Measurements from ENCODE around the gene ARHGAP4. TPM values are rescaled to one million over a fixed set of nuclear protein-coding genes. Genes with fewer than 3 reads are reported as not detected.

Gene ARHGAP4
- total RNA-seq, 1 donor from 2014 or later = 4.9 TPM

GRCh38 chrX:153945956-153946943, 20.2 kb upstream of the ARHGAP4 start:
- no peak for DNase-seq (ENCODE audit: low read depth in 2 of 2)

- DNase-seq (ENCODE audit: low read depth in 2 of 2) = no peak
Measured at GRCh38 chrX:153944800-153945150, 18.7 kb upstream of the ARHGAP4 start.

GRCh38 chrX:153944140-153944799, 18.2 kb upstream of the ARHGAP4 start, which contains the start of gene RENBP:
TSS of gene RENBP (minus strand) at chrX:153944643. CDS start at chrX:153944610, 33 bp downstream.
- DNase-seq (ENCODE audit: low read depth in 2 of 2) = no peak

GRCh38 chrX:153941336-153942252, 15.5 kb upstream of the ARHGAP4 start:
- no peak for DNase-seq (ENCODE audit: low read depth in 2 of 2)

GRCh38 chrX:153939573-153939972, 13.5 kb upstream of the ARHGAP4 start:
- no peak for DNase-seq (ENCODE audit: low read depth in 2 of 2)

- DNase-seq (ENCODE audit: low read depth in 2 of 2) = no peak
Measured at GRCh38 chrX:153938226-153938786, 12.2 kb upstream of the ARHGAP4 start.

- no peak for DNase-seq (ENCODE audit: low read depth in 2 of 2)
Measured at GRCh38 chrX:153937056-153937455, 11.0 kb upstream of the ARHGAP4 start.

GRCh38 chrX:153935326-153935851, 9.3 kb upstream of the ARHGAP4 start:
- DNase-seq (ENCODE audit: low read depth in 2 of 2) = no peak

- DNase-seq (ENCODE audit: low read depth in 2 of 2) = peak; percentile 30 to 77
Measured at GRCh38 chrX:153934762-153935325, 8.8 kb upstream of the ARHGAP4 start, which contains the start of gene NAA10. TSS of gene NAA10 (minus strand) at chrX:153935037. CDS start at chrX:153934904, 133 bp downstream.

- no peak for DNase-seq (ENCODE audit: low read depth in 2 of 2)
Measured at GRCh38 chrX:153934148-153934761, 8.2 kb upstream of the ARHGAP4 start.

- peak in 1 of 2 donors; percentile 16 for DNase-seq (ENCODE audit: low read depth in 2 of 2)
Measured at GRCh38 chrX:153933748-153934147, 7.7 kb upstream of the ARHGAP4 start.

GRCh38 chrX:153932220-153932915, 6.3 kb upstream of the ARHGAP4 start:
- DNase-seq (ENCODE audit: low read depth in 2 of 2) = no peak

GRCh38 chrX:153931748-153932147, 5.7 kb upstream of the ARHGAP4 start:
- DNase-seq (ENCODE audit: low read depth in 2 of 2) = no peak

GRCh38 chrX:153931151-153931550, 5.1 kb upstream of the ARHGAP4 start:
- DNase-seq (ENCODE audit: low read depth in 2 of 2) = no peak

GRCh38 chrX:153930011-153930910, 4.2 kb upstream of the ARHGAP4 start:
- no peak for DNase-seq (ENCODE audit: low read depth in 2 of 2)

- no peak for DNase-seq (ENCODE audit: low read depth in 2 of 2)
Measured at GRCh38 chrX:153929576-153929975, 3.5 kb upstream of the ARHGAP4 start.

- no peak for DNase-seq (ENCODE audit: low read depth in 2 of 2)
Measured at GRCh38 chrX:153928846-153929245, 2.8 kb upstream of the ARHGAP4 start.
